Stomach (tissue), 9 donors: ENCODE results near the gene STARD8. TPM values are rescaled to one million over a fixed set of nuclear protein-coding genes. Genes with fewer than 3 reads are reported as not detected.
"Not testable (repeated sequence)": the region's sequence is repeated elsewhere in the genome, so short reads cannot be mapped to it uniquely, and the experiment has no call there.

ENCODE experiments used
- DNase-seq, 2 donors: peaks; one replicate each; pipeline versions ENCODE4 v3.0.0 to v3.0.0-alpha.2; 2013 to 2019
- H3K27ac ChIP-seq, 5 donors: fragments of 200-600 bp in 4 of 5; sonication (generic) in 4 of 5; one replicate each; pipeline ENCODE4 v1.5.1; 2013 to 2019; ENCODE audit warnings: mild to moderate bottlenecking in 1 of 5, moderate library complexity in 1 of 5
- H3K27me3 ChIP-seq, 3 donors: fragments of 200-600 bp; sonication (generic); one replicate each; pipeline ENCODE4 v1.5.1; 2017 to 2019; ENCODE audit warnings: mixed run types in 1 of 3
- H3K36me3 ChIP-seq, 4 donors: fragments of 200-600 bp; sonication (generic); 1 replicate in 3 of 4; 2 replicates in 1 of 4; pipeline ENCODE4 v1.5.1; 2016 to 2019
- H3K4me1 ChIP-seq, 4 donors: fragments of 200-600 bp; sonication (generic); one replicate each; pipeline ENCODE4 v1.5.1; 2016 to 2019
- H3K4me3 ChIP-seq, 4 donors: fragments of 200-600 bp; sonication (generic) in 3 of 4; one replicate each; pipeline ENCODE4 v1.5.1; 2016 to 2019; ENCODE audit warnings: mild to moderate bottlenecking in 1 of 4
- H3K9me3 ChIP-seq, 4 donors: fragments of 200-600 bp; sonication (generic); one replicate each; pipeline ENCODE4 v1.5.1; 2016 to 2019
- CTCF ChIP-seq, 7 experiments: fragments of 450-650 bp in 4 of 7; fragments of 200-600 bp in 3 of 7; sonication (generic) in 3 of 7; IDR thresholded peaks; one replicate each; pipeline ENCODE4 v1.5.1; 2016 to 2019; ENCODE audit warnings: antibody characterized with exemption in 7 of 7, control low read depth in 2 of 7, mild to moderate bottlenecking in 1 of 7
- EP300 ChIP-seq: sonication (generic); formaldehyde crosslinking; IDR thresholded peaks from one replicate; pipeline ENCODE4 v1.6.1; 2017; ENCODE audit warnings: antibody characterized with exemption
- POLR2A ChIP-seq, 4 donors: fragments of 450-650 bp; IDR thresholded peaks; one replicate each; pipeline ENCODE4 v1.6.1; 2016; ENCODE audit warnings: antibody characterized with exemption in 4 of 4, control low read depth in 2 of 4, mild to moderate bottlenecking in 1 of 4, moderate library complexity in 1 of 4
- POLR2AphosphoS5 ChIP-seq, 3 donors: sonication (generic); formaldehyde crosslinking; IDR thresholded peaks; one replicate each; pipeline ENCODE4 v1.6.1; 2016; ENCODE audit warnings: antibody characterized with exemption in 3 of 3
- WGBS, 5 donors: extraction: QIAGEN DNeasy Blood & Tissue Kit in 3 of 5; methylation state at CpG; one replicate each; pipeline versions ENCODE4 v1.1.5 to v1.1.7; 2013 to 2018; 5-methylcytosine and 5-hydroxymethylcytosine counted together
- intact Hi-C: fragments of 100-400 bp; cut with DNase I; formaldehyde crosslinking; loops from one replicate; pipeline ENCODE4 v1.15.1; 2023; ENCODE audit warnings: low total_unique reads
- polyA plus RNA-seq, 3 donors: library from polyadenylated mRNA; stranded (reverse); fragments of 200-250 nt; gene quantifications; one replicate each; pipeline ENCODE4 v1.2.3, GENCODE V29; 2013
- total RNA-seq, 5 donors: library from RNA; depleted of rRNA; stranded (reverse); fragments of >200 nt; gene quantifications; one replicate each; pipeline versions ENCODE4 v1.1.0 to v1.2.3, GENCODE V29; 2014 to 2016
- donor health status: healthy with polysubstance abuse.
- donor health status: Bipolar disorder and iron deficiency.
- donor health status: healthy.

Gene STARD8
- total and polyA plus RNA-seq, 8 donors, result 0.93 to 7.4 (median 2.6) TPM

GRCh38 chrX:68627986-68628385 is 19.5 kb upstream of the STARD8 start:
- 76 to 92% (median 85%) methylated on average over 5 of the region's 5 CpGs for WGBS, 5 donors
- Histone ChIP-seq H3K4me1 (no peaks in the 10 kb centered on the region), H3K36me3 (no peaks in the 10 kb centered on the region), H3K27me3 (no peaks in the 10 kb centered on the region), H3K4me3 (no peak overlapping the region), H3K27ac (no peak overlapping the region), H3K9me3 (no peaks in the 10 kb centered on the region)
- intact Hi-C loops, result no loop called here
- no peak for DNase-seq
- TF ChIP-seq POLR2A (IDR thresholded peaks at IDR 0.05) (no peak), CTCF (IDR thresholded peaks at IDR 0.05) (no peak), POLR2AphosphoS5 (IDR thresholded peaks at IDR 0.05) (no peak), EP300 (no peak)

- intact Hi-C loops, H3K4me1 ChIP-seq, H3K9me3 ChIP-seq, H3K36me3 ChIP-seq, H3K27me3 ChIP-seq, H3K27ac ChIP-seq, H3K4me3 ChIP-seq, DNase-seq: not testable (repeated sequence)
- WGBS, 5 donors, result 57 to 83% (median 67%) methylated on average over 2 to 5 of the region's 7 CpGs; no CpG with 5 or more reads in 2 of the 5 donors
Measured at GRCh38 chrX:68629936-68630335, 17.5 kb upstream of the STARD8 start.

- intact Hi-C loops, result no loop called here
- H3K36me3 ChIP-seq, result no peaks in the 10 kb centered on the region
- WGBS, 5 donors, result 61 to 77% (median 69%) methylated on average over 4 of the region's 4 CpGs
- no peak overlapping the region for H3K4me3 ChIP-seq
- TF ChIP-seq POLR2AphosphoS5 (IDR thresholded peaks at IDR 0.05) (no peak), EP300 (no peak), POLR2A (IDR thresholded peaks at IDR 0.05) (no peak), CTCF (IDR thresholded peaks at IDR 0.05) (no peak)
- DNase-seq, result peak in 1 of 2 donors; percentile 38
- H3K4me1 ChIP-seq, result no peaks in the 10 kb centered on the region
- H3K27ac ChIP-seq, result no peak overlapping the region
- H3K9me3 ChIP-seq, result no peaks in the 10 kb centered on the region
- H3K27me3 ChIP-seq, result peaks cover 0 to 4% (median 0%) of the 10 kb centered on the region in 3 donors
Measured at GRCh38 chrX:68631336-68631735, 16.1 kb upstream of the STARD8 start.

GRCh38 chrX:68632491-68632890 is 15.0 kb upstream of the STARD8 start:
- Histone ChIP-seq H3K4me3 (no peak overlapping the region), H3K9me3 (no peaks in the 10 kb centered on the region), H3K27me3 (peaks cover 0 to 4% (median 0%) of the 10 kb centered on the region in 3 donors), H3K36me3 (no peaks in the 10 kb centered on the region), H3K27ac (no peak overlapping the region), H3K4me1 (no peaks in the 10 kb centered on the region)
- WGBS, 5 donors, result 63 to 86% (median 83%) methylated on average over 1 to 2 of the region's 2 CpGs
- no peak for DNase-seq
- TF ChIP-seq POLR2A (IDR thresholded peaks at IDR 0.05) (no peak), EP300 (no peak), CTCF (IDR thresholded peaks at IDR 0.05) (no peak), POLR2AphosphoS5 (IDR thresholded peaks at IDR 0.05) (no peak)
- intact Hi-C loops, result no loop called here

- 50 to 67% (median 63%) methylated on average over 2 of the region's 2 CpGs for WGBS, 5 donors
- no peak for DNase-seq
Measured at GRCh38 chrX:68633981-68634380, 13.5 kb upstream of the STARD8 start.

More at GRCh38 chrX:68633981-68634380, 13.5 kb upstream of the STARD8 start:
- no peak overlapping the region for H3K4me3 ChIP-seq
- H3K36me3 ChIP-seq, result no peaks in the 10 kb centered on the region
- H3K27me3 ChIP-seq, result peaks cover 0 to 4% (median 0%) of the 10 kb centered on the region in 3 donors
- intact Hi-C loops, result no loop called here
- H3K4me1 ChIP-seq, result no peaks in the 10 kb centered on the region
- no peaks in the 10 kb centered on the region for H3K9me3 ChIP-seq
- H3K27ac ChIP-seq, result no peak overlapping the region
- TF ChIP-seq POLR2AphosphoS5 (IDR thresholded peaks at IDR 0.05) (no peak), EP300 (no peak), POLR2A (IDR thresholded peaks at IDR 0.05) (no peak), CTCF (IDR thresholded peaks at IDR 0.05) (no peak)
